HepG2 (cell line): ENCODE data around the gene ZBTB7C. TPM values are rescaled to one million over a fixed set of nuclear protein-coding genes. Genes with fewer than 3 reads are reported as not detected.

Source experiments
- ATAC-seq: fragments of 200-7000 bp; cut with Tn5 transposase; 3 replicates; pipeline ENCODE4 v1.9.1; 2020; ENCODE audit warnings: mild to moderate bottlenecking, moderate library complexity
- BruUV-seq: library from RNA; stranded (reverse); fragments of 400-500 nt; replicated peaks from 2 replicates; lab custom pipeline; 2021; lab: Mats Ljungman, UMichigan
- CTCF ChIA-PET: fragments of 300-600 bp; formaldehyde crosslinking; extraction: SDS; loops from one replicate; lab custom pipeline; 2021; ENCODE audit warnings: low total read pairs, inconsistent platforms, low intra/inter-chr PET ratio; lab: Yijun Ruan, JAX
- POLR2A ChIA-PET: fragments of 350-600 bp; sonication (Branson Sonifier 250); formaldehyde crosslinking; loops from one replicate; lab custom pipeline; 2020; ENCODE audit warnings: antibody characterized with exemption, inconsistent platforms; lab: Yijun Ruan, JAX
- DNase-seq: peaks from one replicate; pipeline ENCODE4 v3.0.0-alpha.2; 2015; ENCODE audit warnings: low spot score
- FAIRE-seq: peaks from 3 replicates; lab custom pipeline; 2011; peaks lifted over from hg19 to GRCh38; lab: Jason Lieb, UNC
- H2AFZ ChIP-seq: one replicate; pipeline ENCODE4 v1.6.1; 2011; ENCODE audit warnings: low read length, inconsistent platforms
- H3K27ac ChIP-seq: fragments of 300-600 bp; 3 replicates; pipeline ENCODE4 v1.8.0; 2011; ENCODE audit warnings: mixed run types, mild to moderate bottlenecking, mixed read lengths, low read length, inconsistent platforms; ENCODE audit not compliant: insufficient read depth; ENCODE audit errors: extremely low read length
- H3K27me3 ChIP-seq, 2 experiments: fragments of 200-600 bp in 1 of 2; 2 replicates in 1 of 2; 3 replicates in 1 of 2; pipeline versions ENCODE4 v1.6.0 to v1.8.0; 2011; ENCODE audit warnings: low read length in 2 of 2, mild to moderate bottlenecking in 2 of 2, moderate library complexity in 2 of 2, inconsistent platforms in 1 of 2; ENCODE audit not compliant: insufficient read depth in 2 of 2, control insufficient read depth in 1 of 2
- H3K36me3 ChIP-seq, 2 experiments: fragments of 200-600 bp in 1 of 2; replicated peaks in 1 of 2; 2 replicates in 1 of 2; 3 replicates in 1 of 2; pipeline versions ENCODE4 v1.5.1 to v1.8.0; 2011; ENCODE audit warnings: low read length in 2 of 2, inconsistent platforms in 1 of 2; ENCODE audit not compliant: insufficient read depth in 2 of 2, control insufficient read depth in 1 of 2
- H3K4me1 ChIP-seq: 2 replicates; pipeline ENCODE4 v1.5.1; 2012; ENCODE audit warnings: low read length, inconsistent platforms; ENCODE audit not compliant: insufficient read depth
- H3K4me2 ChIP-seq: 2 replicates; pipeline ENCODE4 v1.6.0; 2011; ENCODE audit warnings: low read depth, low read length, inconsistent platforms
- H3K4me3 ChIP-seq, 3 experiments: fragments of 200-600 bp in 1 of 3; sonication (generic), shearing (Covaris generic) in 1 of 3; replicated peaks in 1 of 3; 2 replicates each; pipeline ENCODE4 v1.5.1; 2011 to 2016; ENCODE audit warnings: low read length in 3 of 3, inconsistent platforms in 2 of 3, low read depth in 2 of 3, mild to moderate bottlenecking in 2 of 3, control low read depth in 1 of 3, mixed read lengths in 1 of 3; ENCODE audit not compliant: insufficient read depth in 1 of 3
- H3K79me2 ChIP-seq: one replicate; pipeline ENCODE4 v1.6.1; 2011; ENCODE audit warnings: low read length, inconsistent platforms; ENCODE audit not compliant: insufficient read depth
- H3K9ac ChIP-seq: 2 replicates; pipeline ENCODE4 v1.6.0; 2011; ENCODE audit warnings: mild to moderate bottlenecking, low read depth, low read length, inconsistent platforms; ENCODE audit not compliant: insufficient read depth
- H3K9me3 ChIP-seq: 2 replicates; pipeline ENCODE4 v1.5.1; 2012; ENCODE audit warnings: mild to moderate bottlenecking, low read length
- H4K20me1 ChIP-seq: 2 replicates; pipeline ENCODE4 v1.6.0; 2011; ENCODE audit warnings: inconsistent platforms, mild to moderate bottlenecking, low read length, moderate library complexity; ENCODE audit not compliant: insufficient read depth
- CBX5 ChIP-seq: sonication (generic); formaldehyde crosslinking; IDR thresholded peaks from 2 replicates; pipeline ENCODE4 v1.4.0; 2020; ENCODE audit warnings: missing genetic modification reagents, borderline replicate concordance
- FOXA3 ChIP-seq: IDR thresholded peaks from 2 replicates; pipeline ENCODE4 v1.6.1; 2016; ENCODE audit warnings: missing genetic modification reagents, missing compliant biosample characterization
- HNRNPUL1 ChIP-seq: fragments of 200-400 bp; formaldehyde crosslinking; IDR thresholded peaks from 2 replicates; pipeline ENCODE4 v1.6.1; 2017; ENCODE audit warnings: low read depth, mild to moderate bottlenecking, low read length, moderate library complexity
- KDM4B ChIP-seq: sonication (generic); formaldehyde crosslinking; IDR thresholded peaks from 2 replicates; pipeline ENCODE4 v1.4.0; 2020; ENCODE audit warnings: missing genetic modification reagents
- MEF2D ChIP-seq: sonication (generic); formaldehyde crosslinking; IDR thresholded peaks from 2 replicates; pipeline ENCODE4 v1.5.1; 2020; ENCODE audit warnings: mild to moderate bottlenecking, missing genetic modification reagents
- MTF2 ChIP-seq: sonication (generic); formaldehyde crosslinking; IDR thresholded peaks from 2 replicates; pipeline ENCODE4 v1.5.0; 2020; ENCODE audit warnings: missing genetic modification reagents, borderline replicate concordance
- NFIB ChIP-seq: sonication (generic); formaldehyde crosslinking; IDR thresholded peaks from 2 replicates; pipeline ENCODE4 v1.9.0; 2021; ENCODE audit warnings: missing genetic modification reagents, mild to moderate bottlenecking, borderline replicate concordance
- THAP11 ChIP-seq: IDR thresholded peaks from 2 replicates; pipeline ENCODE4 v1.6.1; 2016; ENCODE audit warnings: missing biosample characterization, missing genetic modification reagents
- ZFAT ChIP-seq: sonication (generic); formaldehyde crosslinking; conservative IDR thresholded peaks from 2 replicates; pipeline ENCODE4 v1.8.1; 2023; ENCODE audit warnings: missing genetic modification reagents, inconsistent platforms
- ZKSCAN8 ChIP-seq: IDR thresholded peaks from 2 replicates; pipeline ENCODE4 v1.6.1; 2016; ENCODE audit warnings: borderline replicate concordance, missing genetic modification reagents, missing compliant biosample characterization
- ZNF563 ChIP-seq: sonication (generic); formaldehyde crosslinking; IDR thresholded peaks from 2 replicates; pipeline ENCODE4 v1.8.0; 2022; ENCODE audit warnings: mild to moderate bottlenecking, moderate library complexity, missing genetic modification reagents
- ZNF652 ChIP-seq: IDR thresholded peaks from 2 replicates; pipeline ENCODE4 v1.6.1; 2016; ENCODE audit warnings: low read depth, borderline replicate concordance
- ZSCAN21 ChIP-seq: sonication (generic); formaldehyde crosslinking; IDR thresholded peaks from 2 replicates; pipeline ENCODE4 v1.8.0; 2022; ENCODE audit warnings: mild to moderate bottlenecking, missing genetic modification reagents, moderate library complexity, borderline replicate concordance
- WGBS: methylation state at CpG from one replicate; pipeline ENCODE4 v1.1.6; 2017; ENCODE audit warnings: low lambda C conversion rate; 5-methylcytosine and 5-hydroxymethylcytosine counted together
- in situ Hi-C: cut with HindIII; loops from 2 replicates; pipeline ENCODE4 v1.10.0; 2017; ENCODE audit warnings: low pct_unique_long_range_greater_than_20kb; ENCODE audit not compliant: extremely low pct_ligation_motif_present
- intact Hi-C: fragments of 100-400 bp; cut with micrococcal nuclease; formaldehyde crosslinking; loops from one replicate; pipeline ENCODE4 v1.10.0; 2022; ENCODE audit not compliant: unreplicated experiment
- polyA plus RNA-seq, 8 experiments: library from polyadenylated mRNA; depleted of rRNA in 3 of 8; stranded (reverse) in 7 of 8; unstranded in 1 of 8; fragments of >200 nt; fragmentation: Illumina TruSeq in 4 of 8; extraction: Trizol in 4 of 8; gene quantifications; 2 replicates each; pipeline versions ENCODE4 v1.2.1 to v1.2.3, GENCODE V29; 2011 to 2016; ENCODE audit warnings: low read depth in 4 of 8, missing spikeins in 1 of 8, mixed read lengths in 1 of 8; ENCODE audit not compliant: insufficient read depth in 1 of 8
- total RNA-seq, 5 experiments: library from RNA; depleted of rRNA; stranded (reverse); fragments of >200 nt; fragmentation: Illumina TruSeq; extraction: Trizol; gene quantifications; 2 replicates each; pipeline ENCODE4 v1.2.3, GENCODE V29; 2016; ENCODE audit warnings: low read depth in 1 of 5
- TF ChIP-seq, protein P1 (sequence below): sonication (generic); formaldehyde crosslinking; IDR thresholded peaks from 2 replicates; pipeline ENCODE4 v1.4.0; 2020; ENCODE audit warnings: mild to moderate bottlenecking, missing genetic modification reagents
- TF ChIP-seq, protein P2 (sequence below): IDR thresholded peaks from 2 replicates; pipeline ENCODE4 v1.6.1; 2016

The ZBTB7C gene
- total and polyA plus RNA-seq, 2 of the 13 experiments (the other 11 are each of a cell fraction or from before 2014, with no cell fraction given), result 0.01 to 0.04 TPM

GRCh38 chr18:48132797-48133655 is 276.2 kb downstream of the ZBTB7C start:
- DNase-seq (no peak), ATAC-seq (no peak), FAIRE-seq (no peak)
- Histone ChIP-seq H3K36me3 (no peaks in the 10 kb centered on the region), H3K4me1 (no peaks in the 10 kb centered on the region; the same call in 1 of the 2 replicates), H3K4me3 (no peak overlapping the region), H3K9ac (no peak overlapping the region), H4K20me1 (no peaks in the 10 kb centered on the region), H2AFZ (no peak overlapping the region), H3K9me3 (no peaks in the 10 kb centered on the region), H3K27ac (no peak overlapping the region), H3K79me2 (no peaks in the 10 kb centered on the region), H3K4me2 (no peak overlapping the region), H3K27me3 (peaks cover 6 to 36% of the 10 kb centered on the region in 2 experiments; a peak in 4 of 5 replicates)
- 46% methylated on average over 6 of the region's 6 CpGs for WGBS
- intact Hi-C loops (no loop called here), in situ Hi-C loops (no loop called here)
- ChIA-PET POLR2A (no interaction called here), CTCF (no interaction called here)
- TF ChIP-seq THAP11, result no peak
- no peak for TF ChIP-seq HNRNPUL1
- no peak for TF ChIP-seq FOXA3 (CRISPR knock-in tag)
- no peak for TF ChIP-seq ZNF652
- no peak for TF ChIP-seq NFIB (CRISPR knock-in tag)
- TF ChIP-seq ZKSCAN8 (CRISPR knock-in tag), result no peak
- TF ChIP-seq, protein P1, sequence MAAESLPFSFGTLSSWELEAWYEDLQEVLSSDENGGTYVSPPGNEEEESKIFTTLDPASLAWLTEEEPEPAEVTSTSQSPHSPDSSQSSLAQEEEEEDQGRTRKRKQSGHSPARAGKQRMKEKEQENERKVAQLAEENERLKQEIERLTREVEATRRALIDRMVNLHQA (CRISPR knock-in tag), result no peak
- no peak for TF ChIP-seq ZFAT (CRISPR knock-in tag)
- TF ChIP-seq ZSCAN21 (CRISPR knock-in tag), result no peak
- no peak for TF ChIP-seq CBX5 (CRISPR knock-in tag)
- no peak for TF ChIP-seq MEF2D
- TF ChIP-seq KDM4B (CRISPR knock-in tag), result no peak
- no peak for TF ChIP-seq MTF2
- TF ChIP-seq ZNF563 (CRISPR knock-in tag), result no peak
- TF ChIP-seq, protein P2, sequence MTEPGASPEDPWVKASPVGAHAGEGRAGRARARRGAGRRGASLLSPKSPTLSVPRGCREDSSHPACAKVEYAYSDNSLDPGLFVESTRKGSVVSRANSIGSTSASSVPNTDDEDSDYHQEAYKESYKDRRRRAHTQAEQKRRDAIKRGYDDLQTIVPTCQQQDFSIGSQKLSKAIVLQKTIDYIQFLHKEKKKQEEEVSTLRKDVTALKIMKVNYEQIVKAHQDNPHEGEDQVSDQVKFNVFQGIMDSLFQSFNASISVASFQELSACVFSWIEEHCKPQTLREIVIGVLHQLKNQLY, result no peak
- BruUV-seq, result no TSS peak
